Breast epithelium (tissue), 4 donors: Measurements from ENCODE around the gene RAD51. TPM values are rescaled to one million over a fixed set of nuclear protein-coding genes. Genes with fewer than 3 reads are reported as not detected.
"Not testable (repeated sequence)": the region's sequence is repeated elsewhere in the genome, so short reads cannot be mapped to it uniquely, and the experiment has no call there.

Source experiments
- DNase-seq, 2 donors: peaks; one replicate each; pipeline ENCODE4 v3.0.0-alpha.2; 2019; ENCODE audit warnings: low spot score in 2 of 2
- H3K27ac ChIP-seq, 2 donors: fragments of 200-600 bp; sonication (generic) in 1 of 2; one replicate each; pipeline ENCODE4 v1.5.1; 2016 to 2019; ENCODE audit warnings: mild to moderate bottlenecking in 1 of 2
- H3K27me3 ChIP-seq, 2 donors: fragments of 200-600 bp; sonication (generic) in 1 of 2; one replicate each; pipeline versions ENCODE4 v1.5.1 to v1.6.0; 2017 to 2019; ENCODE audit warnings: control low read depth in 1 of 2, mild to moderate bottlenecking in 1 of 2
- H3K36me3 ChIP-seq: fragments of 200-600 bp; one replicate; pipeline ENCODE4 v1.5.1; 2019
- H3K4me1 ChIP-seq, 2 donors: fragments of 200-600 bp; sonication (generic); one replicate each; pipeline ENCODE4 v1.5.1; 2016 to 2019; ENCODE audit warnings: control low read depth in 1 of 2
- H3K4me3 ChIP-seq, 3 donors: fragments of 200-600 bp; sonication (generic); 1 replicate in 2 of 3; 2 replicates in 1 of 3; pipeline ENCODE4 v1.5.1; 2016 to 2019; ENCODE audit warnings: mild to moderate bottlenecking in 3 of 3, moderate library complexity in 2 of 3
- H3K9me3 ChIP-seq, 2 donors: fragments of 200-600 bp; sonication (generic) in 1 of 2; one replicate each; pipeline ENCODE4 v1.5.1; 2016 to 2019; ENCODE audit warnings: control low read depth in 1 of 2
- CTCF ChIP-seq, 3 donors: fragments of 450-650 bp; IDR thresholded peaks; one replicate each; pipeline ENCODE4 v1.5.1; 2016 to 2017; ENCODE audit warnings: antibody characterized with exemption in 3 of 3, mild to moderate bottlenecking in 3 of 3, moderate library complexity in 3 of 3
- POLR2A ChIP-seq: fragments of 450-650 bp; IDR thresholded peaks from one replicate; pipeline ENCODE4 v1.6.1; 2016; ENCODE audit warnings: antibody characterized with exemption, mild to moderate bottlenecking, moderate library complexity
- POLR2AphosphoS5 ChIP-seq, 3 donors: sonication (generic); formaldehyde crosslinking; IDR thresholded peaks; one replicate each; pipeline ENCODE4 v1.6.1; 2017; ENCODE audit warnings: antibody characterized with exemption in 3 of 3
- intact Hi-C: fragments of 100-400 bp; cut with DNase I; formaldehyde crosslinking; loops from one replicate; pipeline ENCODE4 v1.15.1; 2023; ENCODE audit warnings: low total_unique reads
- total RNA-seq, 3 donors: library from RNA; depleted of rRNA; stranded (reverse); fragments of >200 nt; gene quantifications; one replicate each; pipeline ENCODE4 v1.1.0, GENCODE V29; 2016

RAD51 gene
- total RNA-seq, 3 donors from 2014 or later = 0.44 TPM; not detected in 2

GRCh38 chr15:40680151-40680550, 14.8 kb upstream of the RAD51 start:
- intact Hi-C loops = no loop called here
- Histone ChIP-seq H3K9me3 (no peaks in the 10 kb centered on the region), H3K4me3 (no peak overlapping the region), H3K4me1 (no peaks in the 10 kb centered on the region), H3K36me3 (no peaks in the 10 kb centered on the region), H3K27ac (no peak overlapping the region), H3K27me3 (no peaks in the 10 kb centered on the region)
- TF ChIP-seq POLR2A (no peak), POLR2AphosphoS5 (IDR thresholded peaks at IDR 0.05) (no peak), CTCF (IDR thresholded peaks at IDR 0.05) (no peak)
- DNase-seq = no peak

- H3K4me3 ChIP-seq, intact Hi-C loops, H3K27ac ChIP-seq, H3K4me1 ChIP-seq, H3K36me3 ChIP-seq, H3K27me3 ChIP-seq, DNase-seq, H3K9me3 ChIP-seq: not testable (repeated sequence)
These were observed 14.0 kb upstream of the RAD51 start for GRCh38 chr15:40680959-40681358.

- TF ChIP-seq POLR2AphosphoS5 (IDR thresholded peaks at IDR 0.05) = no peak
- no peak for TF ChIP-seq POLR2A
- H3K9me3 ChIP-seq = no peaks in the 10 kb centered on the region
These were observed 10.6 kb upstream of the RAD51 start for GRCh38 chr15:40684381-40684780.

GRCh38 chr15:40685376-40685775, 9.6 kb upstream of the RAD51 start:
- Histone ChIP-seq H3K27me3 (no peaks in the 10 kb centered on the region), H3K36me3 (no peaks in the 10 kb centered on the region), H3K4me1 (no peaks in the 10 kb centered on the region), H3K27ac (no peak overlapping the region), H3K9me3 (no peaks in the 10 kb centered on the region), H3K4me3 (no peak overlapping the region)
- no peak for DNase-seq
- TF ChIP-seq POLR2AphosphoS5 (IDR thresholded peaks at IDR 0.05) = no peak
- no peak for TF ChIP-seq POLR2A
- TF ChIP-seq CTCF (IDR thresholded peaks at IDR 0.05) = no peak
- intact Hi-C loops = no loop called here

More at GRCh38 chr15:40684381-40684780, 10.6 kb upstream of the RAD51 start:
- Histone ChIP-seq H3K36me3 (no peaks in the 10 kb centered on the region), H3K27me3 (no peaks in the 10 kb centered on the region), H3K4me1 (no peaks in the 10 kb centered on the region), H3K27ac (no peak overlapping the region), H3K4me3 (no peak overlapping the region)
- intact Hi-C loops = no loop called here
- DNase-seq = no peak

- Histone ChIP-seq H3K4me3 (no peak overlapping the region), H3K27me3 (no peaks in the 10 kb centered on the region), H3K36me3 (no peaks in the 10 kb centered on the region), H3K9me3 (no peaks in the 10 kb centered on the region), H3K4me1 (peaks cover 4 to 5% of the 10 kb centered on the region in 2 donors), H3K27ac (no peak overlapping the region)
- no peak for TF ChIP-seq POLR2A
- TF ChIP-seq CTCF (IDR thresholded peaks at IDR 0.05) = no peak
- TF ChIP-seq POLR2AphosphoS5 (IDR thresholded peaks at IDR 0.05) = no peak
- no peak for DNase-seq
- intact Hi-C loops = no loop called here
These were observed 5.8 kb upstream of the RAD51 start for GRCh38 chr15:40688932-40689799.

GRCh38 chr15:40691737-40692136, 3.2 kb upstream of the RAD51 start:
- Histone ChIP-seq H3K27me3 (no peaks in the 10 kb centered on the region), H3K4me3 (no peak overlapping the region), H3K27ac (no peak overlapping the region), H3K9me3 (no peaks in the 10 kb centered on the region), H3K36me3 (no peaks in the 10 kb centered on the region), H3K4me1 (peaks cover 5 to 7% of the 10 kb centered on the region in 2 donors)
- DNase-seq = no peak
- intact Hi-C loops = loop anchor here (10.0 kb wide), 1 partner anchor 213 kb away; no protein-coding TSS in a partner anchor
- TF ChIP-seq POLR2AphosphoS5 (IDR thresholded peaks at IDR 0.05) (no peak), CTCF (IDR thresholded peaks at IDR 0.05) (no peak), POLR2A (no peak)
